Esophagus (tissue), 2 donors: ENCODE data around the gene YBX2. TPM values are rescaled to one million over a fixed set of nuclear protein-coding genes. Genes with fewer than 3 reads are reported as not detected.

Experiments
- H3K27ac ChIP-seq, 2 donors: one replicate each; pipeline ENCODE4 v1.5.1; 2013; ENCODE audit warnings: low read depth in 2 of 2, mild to moderate bottlenecking in 2 of 2, inconsistent platforms in 1 of 2, low read length in 1 of 2, moderate library complexity in 1 of 2
- H3K27me3 ChIP-seq, 2 donors: one replicate each; pipeline ENCODE4 v1.6.1; 2013; ENCODE audit warnings: low read length in 2 of 2, control low read depth in 1 of 2, mild to moderate bottlenecking in 1 of 2; ENCODE audit not compliant: insufficient read depth in 2 of 2, control insufficient read depth in 1 of 2
- H3K36me3 ChIP-seq, 2 donors: one replicate each; pipeline ENCODE4 v1.6.1; 2013; ENCODE audit warnings: low read length in 1 of 2; ENCODE audit not compliant: control insufficient read depth in 2 of 2, insufficient read depth in 2 of 2
- H3K4me1 ChIP-seq, 2 donors: one replicate each; pipeline ENCODE4 v1.6.1; 2013; ENCODE audit warnings: low read length in 1 of 2; ENCODE audit not compliant: control insufficient read depth in 2 of 2, insufficient read depth in 2 of 2
- H3K4me3 ChIP-seq, 2 donors: one replicate each; pipeline ENCODE4 v1.5.1; 2013; ENCODE audit warnings: low read length in 2 of 2, mild to moderate bottlenecking in 2 of 2, low read depth in 1 of 2, moderate library complexity in 1 of 2
- H3K9me3 ChIP-seq, 2 donors: one replicate each; pipeline ENCODE4 v1.6.1; 2013; ENCODE audit warnings: mild to moderate bottlenecking in 2 of 2, low read depth in 1 of 2, low read length in 1 of 2, moderate library complexity in 1 of 2; ENCODE audit not compliant: control insufficient read depth in 2 of 2, insufficient read depth in 1 of 2
- WGBS, 2 donors: extraction: QIAGEN DNeasy Blood & Tissue Kit; methylation state at CpG; one replicate each; pipeline ENCODE4 v1.1.7; 2013; 5-methylcytosine and 5-hydroxymethylcytosine counted together
- polyA plus RNA-seq, 2 donors: library from polyadenylated mRNA; stranded (reverse); fragments of 200-250 nt; gene quantifications; one replicate each; pipeline ENCODE4 v1.2.3, GENCODE V29; 2013
- donor health status: healthy with polysubstance abuse.
- donor health status: Bipolar disorder and iron deficiency.

YBX2 gene
- polyA plus RNA-seq, 2 donors: 2.8 to 13.0 TPM

- peaks cover 0 to 7% of the 10 kb centered on the region in 2 donors for H3K4me1 ChIP-seq
- H3K9me3 ChIP-seq: no peaks in the 10 kb centered on the region
- H3K27me3 ChIP-seq: no peaks in the 10 kb centered on the region
- H3K36me3 ChIP-seq: peaks cover 4 to 5% of the 10 kb centered on the region in 2 donors
- H3K27ac ChIP-seq: peak within 1 kb of the TSS; percentile 98 to 100
- peak within 1 kb of the TSS; percentile 92 to 94 for H3K4me3 ChIP-seq
- 0% methylated on average over 62 of the region's 62 CpGs for WGBS, 2 donors
These were observed 52.4 kb downstream of the YBX2 start, which contains the start of gene GABARAP for GRCh38 chr17:7241783-7242716. GABARAP (minus strand) TSS chr17:7242449; CDS start chr17:7242330, 119 bp downstream.

GRCh38 chr17:7241090-7241733 lies 53.2 kb downstream of the YBX2 start:
- Histone ChIP-seq H3K4me3 (peak overlapping the region; percentile 92 to 94), H3K9me3 (no peaks in the 10 kb centered on the region), H3K27ac (peak overlapping the region; percentile 98 to 100), H3K4me1 (peaks cover 0 to 7% of the 10 kb centered on the region in 2 donors), H3K36me3 (peaks cover 4 to 8% of the 10 kb centered on the region in 2 donors), H3K27me3 (no peaks in the 10 kb centered on the region)
- 30 to 32% methylated on average over 9 of the region's 9 CpGs for WGBS, 2 donors

GRCh38 chr17:7240375-7240774 lies 54.1 kb downstream of the YBX2 start:
- Histone ChIP-seq H3K4me1 (peaks cover 0 to 10% of the 10 kb centered on the region in 2 donors), H3K27me3 (no peaks in the 10 kb centered on the region), H3K27ac (peak overlapping the region in 1 of 2 donors; percentile 53), H3K4me3 (peak overlapping the region in 1 of 2 donors; percentile 94), H3K36me3 (peaks cover 4 to 13% of the 10 kb centered on the region in 2 donors), H3K9me3 (no peaks in the 10 kb centered on the region)
- 61 to 67% methylated on average over 4 of the region's 4 CpGs for WGBS, 2 donors

GRCh38 chr17:7239091-7240027 lies 55.1 kb downstream of the YBX2 start, which contains the start of gene PHF23:
PHF23 (minus strand) TSS chr17:7239457; CDS start chr17:7239279, 178 bp downstream.
- Histone ChIP-seq H3K4me1 (peaks cover 0 to 14% of the 10 kb centered on the region in 2 donors), H3K4me3 (peak within 1 kb of the TSS; percentile 86 to 87), H3K9me3 (no peaks in the 10 kb centered on the region), H3K27me3 (no peaks in the 10 kb centered on the region), H3K36me3 (peaks cover 4 to 10% of the 10 kb centered on the region in 2 donors), H3K27ac (peak within 1 kb of the TSS; percentile 95 to 98)
- 0 to 1% methylated on average over 65 to 72 of the region's 72 CpGs for WGBS, 2 donors

GRCh38 chr17:7238420-7239090 lies 55.9 kb downstream of the YBX2 start:
- peak overlapping the region; percentile 86 to 87 for H3K4me3 ChIP-seq
- no peaks in the 10 kb centered on the region for H3K27me3 ChIP-seq
- H3K4me1 ChIP-seq: peaks cover 0 to 14% of the 10 kb centered on the region in 2 donors
- H3K27ac ChIP-seq: peak overlapping the region; percentile 95 to 98
- H3K9me3 ChIP-seq: no peaks in the 10 kb centered on the region
- peaks cover 4 to 10% of the 10 kb centered on the region in 2 donors for H3K36me3 ChIP-seq
- 1% methylated on average over 34 to 38 of the region's 39 CpGs for WGBS, 2 donors

Other genes starting within 250 kb of the YBX2 start
- 1 to 10 TPM; 1.7 to 6.0 TPM for gene CLEC10A, start 214.4 kb downstream of the YBX2 start, polyA plus RNA-seq
- gene ASGR2, start 179.8 kb downstream of the YBX2 start, polyA plus RNA-seq: under 1 TPM; 0.24 to 1.00 TPM
- 1 to 10 TPM in 1 of 2 donors, under 1 TPM in 1; 0.84 to 2.0 TPM for gene ASGR1, start 115.3 kb downstream of the YBX2 start, polyA plus RNA-seq
- 10 to 100 TPM in 1 of 2 donors, 1 to 10 TPM in 1; 3.2 to 11.8 TPM for gene DLG4, start 74.8 kb downstream of the YBX2 start, polyA plus RNA-seq
- 100 to 1,000 TPM; 484 to 979 TPM for gene ACADVL, start 74.7 kb downstream of the YBX2 start, polyA plus RNA-seq
- 10 to 100 TPM; 20.8 to 32.2 TPM for gene DVL2, start 60.1 kb downstream of the YBX2 start, polyA plus RNA-seq
- gene PHF23, start 55.2 kb downstream of the YBX2 start, polyA plus RNA-seq: 10 to 100 TPM; 22.4 to 29.6 TPM
- 100 to 1,000 TPM; 354 to 393 TPM for gene GABARAP, start 52.2 kb downstream of the YBX2 start, polyA plus RNA-seq
- 10 to 100 TPM; 42.4 to 58.5 TPM for gene CTDNEP1, start 42.9 kb downstream of the YBX2 start, polyA plus RNA-seq
- 10 to 100 TPM; 14.7 to 39.0 TPM for gene ELP5, start 42.4 kb downstream of the YBX2 start, polyA plus RNA-seq
- 100 to 1,000 TPM; 271 to 275 TPM for gene CLDN7, start 32.2 kb downstream of the YBX2 start, polyA plus RNA-seq
- gene SLC2A4, start 12.9 kb downstream of the YBX2 start, polyA plus RNA-seq: 1 to 10 TPM; 5.4 to 7.6 TPM
- gene EIF5A, start 13.0 kb upstream of the YBX2 start, polyA plus RNA-seq: 100 to 1,000 TPM; 597 to 599 TPM
- gene GPS2, start 20.7 kb upstream of the YBX2 start, polyA plus RNA-seq: 10 to 100 TPM; 54.5 to 56.5 TPM
- gene NEURL4, start 34.7 kb upstream of the YBX2 start, polyA plus RNA-seq: 10 to 100 TPM; 15.7 to 32.1 TPM
- gene ACAP1, start 41.9 kb upstream of the YBX2 start, polyA plus RNA-seq: 1 to 10 TPM; 5.3 to 9.7 TPM
- gene KCTD11, start 57.5 kb upstream of the YBX2 start, polyA plus RNA-seq: 10 to 100 TPM; 39.3 to 75.9 TPM
- under 1 TPM in 1 of 2 donors, not detected in 1; 0.18 TPM for gene TMEM95, start 60.5 kb upstream of the YBX2 start, polyA plus RNA-seq
- gene TNK1, start 86.5 kb upstream of the YBX2 start, polyA plus RNA-seq: 1 to 10 TPM; 6.1 to 9.3 TPM
- gene PLSCR3, start 99.9 kb upstream of the YBX2 start, polyA plus RNA-seq: 10 to 100 TPM; 24.7 to 31.0 TPM
- 100 to 1,000 TPM; 105 to 158 TPM for gene TMEM256, start 109.5 kb upstream of the YBX2 start, polyA plus RNA-seq
- gene NLGN2, start 113.2 kb upstream of the YBX2 start, polyA plus RNA-seq: 1 to 10 TPM; 4.2 to 5.5 TPM
- not detected for gene SPEM1, start 125.7 kb upstream of the YBX2 start, polyA plus RNA-seq
- not detected for gene SPEM2, start 131.0 kb upstream of the YBX2 start, polyA plus RNA-seq
- not detected for gene SPEM3, start 134.2 kb upstream of the YBX2 start, polyA plus RNA-seq
- 1 to 10 TPM; 6.8 to 9.8 TPM for gene TMEM102, start 140.8 kb upstream of the YBX2 start, polyA plus RNA-seq
- 10 to 100 TPM in 1 of 2 donors, 1 to 10 TPM in 1; 5.6 to 16.5 TPM for gene FGF11, start 144.9 kb upstream of the YBX2 start, polyA plus RNA-seq
- 1 to 10 TPM; 7.0 to 7.4 TPM for gene CHRNB1, start 150.4 kb upstream of the YBX2 start, polyA plus RNA-seq
- gene ZBTB4, start 185.0 kb upstream of the YBX2 start, polyA plus RNA-seq: 10 to 100 TPM; 15.5 to 19.1 TPM
- under 1 TPM in 1 of 2 donors, not detected in 1; 0.01 TPM for gene SLC35G6, start 186.8 kb upstream of the YBX2 start, polyA plus RNA-seq
- 10 to 100 TPM; 33.8 to 56.6 TPM for gene POLR2A, start 189.7 kb upstream of the YBX2 start, polyA plus RNA-seq